NB4 (cell line): Measurements from ENCODE around the gene ZBTB46.

Experiments
- DNase-seq: peaks from one replicate; pipeline ENCODE4 v3.0.0; 2010; ENCODE audit warnings: low read depth
- H3K4me3 ChIP-seq: one replicate; pipeline ENCODE4 v1.5.1; 2011; ENCODE audit warnings: mild to moderate bottlenecking, low read depth, low read length, moderate library complexity
- CTCF ChIP-seq: IDR thresholded peaks from one replicate; pipeline ENCODE4 v1.5.1; 2012; ENCODE audit warnings: low read depth, low read length
- MAX ChIP-seq: IDR thresholded peaks from 2 replicates; pipeline ENCODE4 v1.6.1; 2011; ENCODE audit warnings: low read depth, low read length
- MYC ChIP-seq: IDR thresholded peaks from 2 replicates; pipeline ENCODE4 v1.6.1; 2011; ENCODE audit warnings: low read depth, low read length
- POLR2A ChIP-seq: IDR thresholded peaks from 2 replicates; pipeline ENCODE4 v1.6.1; 2011; ENCODE audit warnings: mild to moderate bottlenecking; ENCODE audit not compliant: insufficient read length; ENCODE audit errors: extremely low read depth

Gene ZBTB46

GRCh38 chr20:63794614-63795013 lies 36.5 kb downstream of the ZBTB46 start:
- DNase-seq, result no peak
- no peak overlapping the region for H3K4me3 ChIP-seq
- TF ChIP-seq MAX (no peak), CTCF (no peak), POLR2A (no peak), MYC (no peak)

GRCh38 chr20:63792866-63793265 lies 38.2 kb downstream of the ZBTB46 start:
- no peak for DNase-seq
- H3K4me3 ChIP-seq, result no peak overlapping the region
- TF ChIP-seq MAX (no peak), CTCF (no peak), MYC (no peak), POLR2A (no peak)

- no peak overlapping the region for H3K4me3 ChIP-seq
- DNase-seq, result no peak
- TF ChIP-seq POLR2A (no peak), CTCF (no peak), MYC (no peak), MAX (no peak)
These were observed 39.4 kb downstream of the ZBTB46 start for GRCh38 chr20:63791497-63792156.

GRCh38 chr20:63790572-63791168 lies 40.4 kb downstream of the ZBTB46 start:
- no peak for TF ChIP-seq POLR2A
- no peak for TF ChIP-seq MAX
- no peak for TF ChIP-seq CTCF
- TF ChIP-seq MYC, result no peak
- no peak for DNase-seq
- H3K4me3 ChIP-seq, result no peak overlapping the region

- no peak for DNase-seq
- H3K4me3 ChIP-seq, result no peak overlapping the region
- TF ChIP-seq MAX, result no peak
- TF ChIP-seq MYC, result no peak
- TF ChIP-seq CTCF, result no peak
- TF ChIP-seq POLR2A, result no peak
These were observed 41.1 kb downstream of the ZBTB46 start for GRCh38 chr20:63789836-63790571.
